Measurements from ENCODE around the gene ATP5ME. TPM values are rescaled to one million over a fixed set of nuclear protein-coding genes. Genes with fewer than 3 reads are reported as not detected.

Gene ATP5ME
- total and polyA plus RNA-seq, 2 of the 13 experiments (the other 11 are each of a cell fraction or from before 2014, with no cell fraction given): 305 to 753 TPM

DNA sequence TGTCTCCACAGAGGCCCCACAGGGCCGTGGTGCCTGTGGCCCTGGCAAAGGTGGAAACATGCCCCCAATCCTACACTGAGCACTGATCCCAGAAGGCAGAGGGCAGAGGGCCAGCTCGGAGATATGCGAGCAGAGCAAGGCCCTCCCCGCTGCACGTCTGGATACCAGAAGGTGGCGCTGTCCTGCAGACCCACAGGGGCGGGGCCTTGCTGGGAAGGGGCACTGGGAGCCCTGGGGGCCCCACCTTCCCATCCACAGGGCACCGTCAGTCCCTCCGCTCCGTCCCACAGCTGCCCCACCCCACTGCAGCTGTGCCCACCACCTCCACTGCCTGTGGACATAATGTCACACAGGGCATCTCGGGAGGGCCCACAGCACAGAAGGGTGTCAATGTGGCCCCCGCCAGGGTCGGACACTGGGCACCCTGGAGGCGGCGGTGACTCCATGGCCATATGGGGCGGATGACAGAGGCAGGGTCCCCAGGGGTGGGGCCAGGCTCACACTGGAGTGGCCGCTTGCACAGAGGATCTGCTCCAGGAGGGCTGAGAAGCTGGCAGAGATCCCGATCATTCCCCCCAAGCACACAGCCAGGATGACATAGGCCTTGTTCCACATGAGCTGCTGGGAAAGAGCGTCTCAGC lies 10.0 kb upstream of the ATP5ME start (continued):
- no peak for TF ChIP-seq ZNF17 (CRISPR knock-in tag; IDR thresholded peaks at IDR 0.05)
- TF ChIP-seq, protein P1, sequence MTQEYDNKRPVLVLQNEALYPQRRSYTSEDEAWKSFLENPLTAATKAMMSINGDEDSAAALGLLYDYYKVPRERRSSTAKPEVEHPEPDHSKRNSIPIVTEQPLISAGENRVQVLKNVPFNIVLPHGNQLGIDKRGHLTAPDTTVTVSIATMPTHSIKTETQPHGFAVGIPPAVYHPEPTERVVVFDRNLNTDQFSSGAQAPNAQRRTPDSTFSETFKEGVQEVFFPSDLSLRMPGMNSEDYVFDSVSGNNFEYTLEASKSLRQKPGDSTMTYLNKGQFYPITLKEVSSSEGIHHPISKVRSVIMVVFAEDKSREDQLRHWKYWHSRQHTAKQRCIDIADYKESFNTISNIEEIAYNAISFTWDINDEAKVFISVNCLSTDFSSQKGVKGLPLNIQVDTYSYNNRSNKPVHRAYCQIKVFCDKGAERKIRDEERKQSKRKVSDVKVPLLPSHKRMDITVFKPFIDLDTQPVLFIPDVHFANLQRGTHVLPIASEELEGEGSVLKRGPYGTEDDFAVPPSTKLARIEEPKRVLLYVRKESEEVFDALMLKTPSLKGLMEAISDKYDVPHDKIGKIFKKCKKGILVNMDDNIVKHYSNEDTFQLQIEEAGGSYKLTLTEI (CRISPR knock-in tag; conservative IDR thresholded peaks at IDR 0.05): no peak
- 0 out of 2 replicates have a peak, but pooled peaks have one; percentile 51 for TF ChIP-seq ZSCAN31 (CRISPR knock-in tag; IDR thresholded peaks at IDR 0.05; ENCODE audit: low read depth)
- no peak for TF ChIP-seq ZNF746 (CRISPR knock-in tag; IDR thresholded peaks at IDR 0.05)
- TF ChIP-seq ZNF788 (CRISPR knock-in tag; IDR thresholded peaks at IDR 0.05; ENCODE audit: borderline replicate concordance): peak; percentile 72; the same call in 1 of the 2 replicates
- TF ChIP-seq ZIK1 (CRISPR knock-in tag; IDR thresholded peaks at IDR 0.05; ENCODE audit: borderline replicate concordance, low read depth): no peak
- no peak for TF ChIP-seq PTBP1 (IDR thresholded peaks at IDR 0.05; ENCODE audit: low read depth, low read length, poor library complexity, severe bottlenecking)
- TF ChIP-seq SOX6 (IDR thresholded peaks at IDR 0.05): no peak
- TF ChIP-seq SOX6 (CRISPR knock-in tag; IDR thresholded peaks at IDR 0.05): peak; percentile 44; the same call in 1 of the 2 replicates
- no peak for TF ChIP-seq FIP1L1 (IDR thresholded peaks at IDR 0.05; ENCODE audit: borderline replicate concordance, insufficient read depth, low read depth, low read length)
- TF ChIP-seq, protein P2, sequence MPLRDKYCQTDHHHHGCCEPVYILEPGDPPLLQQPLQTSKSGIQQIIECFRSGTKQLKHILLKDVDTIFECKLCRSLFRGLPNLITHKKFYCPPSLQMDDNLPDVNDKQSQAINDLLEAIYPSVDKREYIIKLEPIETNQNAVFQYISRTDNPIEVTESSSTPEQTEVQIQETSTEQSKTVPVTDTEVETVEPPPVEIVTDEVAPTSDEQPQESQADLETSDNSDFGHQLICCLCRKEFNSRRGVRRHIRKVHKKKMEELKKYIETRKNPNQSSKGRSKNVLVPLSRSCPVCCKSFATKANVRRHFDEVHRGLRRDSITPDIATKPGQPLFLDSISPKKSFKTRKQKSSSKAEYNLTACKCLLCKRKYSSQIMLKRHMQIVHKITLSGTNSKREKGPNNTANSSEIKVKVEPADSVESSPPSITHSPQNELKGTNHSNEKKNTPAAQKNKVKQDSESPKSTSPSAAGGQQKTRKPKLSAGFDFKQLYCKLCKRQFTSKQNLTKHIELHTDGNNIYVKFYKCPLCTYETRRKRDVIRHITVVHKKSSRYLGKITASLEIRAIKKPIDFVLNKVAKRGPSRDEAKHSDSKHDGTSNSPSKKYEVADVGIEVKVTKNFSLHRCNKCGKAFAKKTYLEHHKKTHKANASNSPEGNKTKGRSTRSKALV (CRISPR knock-in tag; IDR thresholded peaks at IDR 0.05): no peak
- TF ChIP-seq KLF11 (CRISPR knock-in tag; IDR thresholded peaks at IDR 0.05): no peak
- TF ChIP-seq KDM5A (IDR thresholded peaks at IDR 0.05; ENCODE audit: borderline replicate concordance, low read length): no peak
- TF ChIP-seq ZNF543 (CRISPR knock-in tag; IDR thresholded peaks at IDR 0.05): no peak
- no peak for TF ChIP-seq HMG20B (CRISPR knock-in tag; conservative IDR thresholded peaks at IDR 0.05)
- no peak for TF ChIP-seq ZNF839 (CRISPR knock-in tag; IDR thresholded peaks at IDR 0.05; ENCODE audit: borderline replicate concordance)
- TF ChIP-seq FOXK2 (IDR thresholded peaks at IDR 0.05): no peak
- no peak for TF ChIP-seq MLX (CRISPR knock-in tag; IDR thresholded peaks at IDR 0.05)
- no peak for TF ChIP-seq MTA1 (CRISPR knock-in tag; IDR thresholded peaks at IDR 0.05; ENCODE audit: borderline replicate concordance)
- TF ChIP-seq CBFB (CRISPR knock-in tag; IDR thresholded peaks at IDR 0.05): 0 out of 2 replicates have a peak, but pooled peaks have one; percentile 32
- TF ChIP-seq ZNF510 (CRISPR knock-in tag; IDR thresholded peaks at IDR 0.05; ENCODE audit: low read depth): no peak
- TF ChIP-seq ZBTB33 (CRISPR knock-in tag; IDR thresholded peaks at IDR 0.05): peak; percentile 71
- TF ChIP-seq ZNF589 (CRISPR knock-in tag; conservative IDR thresholded peaks at IDR 0.05): no peak
- 0 out of 2 replicates have a peak, but pooled peaks have one; percentile 4 for TF ChIP-seq ZSCAN9 (CRISPR knock-in tag; IDR thresholded peaks at IDR 0.05; ENCODE audit: borderline replicate concordance)
- no peak for TF ChIP-seq ZNF441 (CRISPR knock-in tag; IDR thresholded peaks at IDR 0.05; ENCODE audit: borderline replicate concordance)
- TF ChIP-seq MED8 (CRISPR knock-in tag; IDR thresholded peaks at IDR 0.05; ENCODE audit: insufficient replicate concordance): no peak

All from HepG2 (cell line).